GM10847 (cell line): ENCODE data around the gene TDRD7.

Experiments
- POLR2A ChIP-seq: IDR thresholded peaks from 2 replicates; pipeline ENCODE4 v1.6.1; 2011; ENCODE audit not compliant: insufficient read length; ENCODE audit errors: extremely low read depth

Gene TDRD7

DNA sequence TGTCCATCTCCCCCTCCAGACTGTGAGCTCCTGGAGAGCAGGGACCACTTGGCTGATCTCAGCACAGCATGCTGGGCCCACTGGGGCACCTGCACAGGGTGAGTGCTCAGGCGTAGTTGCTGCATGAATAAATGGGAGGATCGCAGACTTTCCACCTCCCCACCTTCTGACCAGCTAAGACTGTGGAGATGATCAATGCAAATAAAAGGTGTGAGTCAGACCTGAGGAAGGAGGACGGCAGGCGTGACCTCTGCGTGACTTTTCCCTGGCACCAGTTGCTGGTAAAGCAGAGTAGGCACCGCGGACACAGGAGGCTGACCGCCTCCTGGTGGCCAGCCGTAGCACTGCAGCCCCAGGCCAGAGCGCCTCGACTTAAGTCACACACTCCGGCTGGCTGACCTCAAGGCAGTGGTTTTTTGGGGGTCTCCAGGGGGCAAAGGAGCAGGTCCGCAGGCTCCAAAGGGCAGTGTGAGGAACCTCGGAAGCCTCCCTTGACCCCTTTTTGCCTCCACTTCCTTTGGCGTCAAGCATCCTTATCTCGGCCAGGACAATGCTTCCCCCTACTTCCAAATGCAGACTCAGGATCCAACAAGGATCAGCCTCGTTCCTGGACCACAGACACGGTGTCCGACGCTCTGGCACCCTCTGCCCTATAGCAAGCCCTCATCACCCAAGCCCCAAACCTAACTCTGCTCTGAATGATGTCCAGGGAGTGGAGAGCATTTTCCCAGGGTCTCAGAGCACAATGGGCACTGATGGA lies 12.7 kb upstream of the TDRD7 start:
- no peak for TF ChIP-seq POLR2A

DNA sequence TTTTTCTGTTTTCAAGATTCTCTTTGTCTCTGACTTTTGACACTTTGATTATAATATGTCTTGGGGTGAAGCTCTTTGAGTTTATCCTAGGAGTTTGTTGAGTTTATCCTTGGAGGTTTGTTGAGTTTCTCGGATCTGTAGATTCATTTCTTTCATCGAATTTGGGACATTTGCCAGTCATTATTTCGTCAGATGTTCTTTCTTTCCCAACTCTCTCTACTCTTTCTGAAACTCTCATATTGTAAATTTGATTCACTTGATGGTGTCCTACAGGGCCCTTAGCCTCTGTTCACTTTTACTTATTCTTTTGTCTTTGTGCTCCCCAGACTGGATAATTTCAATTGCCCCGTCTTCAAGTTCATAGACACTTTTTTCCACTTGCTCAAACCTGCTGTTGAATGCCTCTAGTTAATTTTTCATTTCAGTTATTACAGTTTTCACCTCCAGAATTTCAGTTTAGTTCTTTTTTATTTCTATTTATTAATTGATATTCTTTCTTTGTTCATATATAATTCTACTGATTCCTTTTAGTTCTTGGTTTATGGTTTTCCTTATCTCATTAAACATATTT lies 8.1 kb upstream of the TDRD7 start:
- TF ChIP-seq POLR2A = no peak

DNA sequence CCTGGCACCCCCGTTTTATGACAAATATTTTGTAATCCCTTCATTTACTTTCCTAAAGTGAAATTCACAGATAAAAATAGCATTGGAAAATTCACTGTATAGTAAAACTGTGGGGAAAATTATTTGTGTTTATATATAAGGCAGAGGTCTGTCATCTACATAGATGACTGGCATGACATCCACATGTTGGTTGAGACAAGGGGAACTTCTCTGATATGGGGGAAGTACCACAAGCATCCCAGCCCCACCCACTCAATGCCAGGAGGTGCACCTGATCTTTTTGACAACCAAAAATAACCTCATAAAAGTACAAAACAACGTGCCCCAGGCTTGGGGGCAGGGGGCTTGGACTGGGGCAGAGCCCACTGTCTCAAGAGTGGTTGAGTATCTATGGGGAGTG lies 6.3 kb upstream of the TDRD7 start:
- no peak for TF ChIP-seq POLR2A

DNA sequence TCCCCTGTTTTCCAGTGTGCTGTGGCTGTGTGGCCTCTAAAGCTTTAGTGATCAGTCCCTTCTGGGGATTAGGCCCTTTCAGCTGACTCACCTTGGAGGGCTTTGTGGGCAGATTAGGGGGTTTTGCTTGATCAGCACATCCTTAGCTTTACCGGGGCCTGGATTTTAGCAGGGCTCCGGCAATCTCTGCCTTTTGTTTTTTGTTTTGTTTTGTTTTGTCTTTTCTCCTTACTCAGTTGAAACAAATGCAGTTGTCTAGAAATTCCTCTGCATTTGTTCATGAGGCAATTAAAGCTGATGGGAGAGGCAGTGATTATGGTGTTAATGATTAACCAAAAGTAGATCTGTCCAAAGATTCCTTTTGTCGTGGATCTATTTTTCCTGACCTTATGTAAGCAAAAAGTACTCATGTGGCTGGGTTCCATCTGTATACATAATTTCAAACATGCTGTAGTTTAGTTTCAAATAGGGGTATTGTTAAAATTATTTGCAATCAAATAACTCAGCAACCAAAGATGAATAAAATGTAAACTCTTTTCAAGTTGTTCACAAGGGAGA lies 5.2 kb upstream of the TDRD7 start:
- TF ChIP-seq POLR2A = no peak

DNA sequence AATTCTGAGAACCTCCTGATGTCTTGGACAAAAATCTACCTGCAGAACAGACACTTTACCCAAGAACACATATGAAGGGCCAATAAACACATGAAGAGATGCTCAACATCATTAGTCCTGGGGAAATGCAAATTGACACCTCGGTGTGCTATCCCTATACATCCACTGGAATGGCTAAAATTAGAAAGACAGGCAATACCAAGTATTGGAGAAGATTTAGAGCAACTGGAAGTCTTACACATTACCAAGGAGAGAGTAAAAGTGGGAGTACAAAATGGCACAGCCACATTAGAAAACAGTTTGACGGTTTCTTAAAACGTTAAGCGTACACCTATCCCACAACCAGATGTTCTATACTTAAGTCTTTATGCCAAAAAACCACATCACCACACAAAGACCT lies 3.3 kb upstream of the TDRD7 start:
- TF ChIP-seq POLR2A = no peak

DNA sequence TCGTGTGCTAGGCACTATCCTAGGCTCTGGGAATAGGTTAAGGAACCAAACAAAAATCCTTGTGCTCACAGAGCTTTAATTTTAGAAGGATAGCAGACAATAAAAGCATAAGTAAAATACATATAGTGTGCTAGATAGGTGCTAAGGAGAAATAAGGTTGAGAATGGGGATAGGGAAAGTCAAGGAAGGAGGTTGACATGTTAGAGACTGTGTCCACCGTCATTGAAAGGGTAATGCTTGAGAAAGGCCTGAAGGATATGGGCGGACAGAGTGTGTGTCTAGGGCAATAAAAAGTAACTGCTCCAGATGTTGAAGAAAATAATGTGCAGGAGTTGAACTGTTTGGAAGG lies 482 bp upstream of the TDRD7 start:
- TF ChIP-seq POLR2A = no peak

DNA sequence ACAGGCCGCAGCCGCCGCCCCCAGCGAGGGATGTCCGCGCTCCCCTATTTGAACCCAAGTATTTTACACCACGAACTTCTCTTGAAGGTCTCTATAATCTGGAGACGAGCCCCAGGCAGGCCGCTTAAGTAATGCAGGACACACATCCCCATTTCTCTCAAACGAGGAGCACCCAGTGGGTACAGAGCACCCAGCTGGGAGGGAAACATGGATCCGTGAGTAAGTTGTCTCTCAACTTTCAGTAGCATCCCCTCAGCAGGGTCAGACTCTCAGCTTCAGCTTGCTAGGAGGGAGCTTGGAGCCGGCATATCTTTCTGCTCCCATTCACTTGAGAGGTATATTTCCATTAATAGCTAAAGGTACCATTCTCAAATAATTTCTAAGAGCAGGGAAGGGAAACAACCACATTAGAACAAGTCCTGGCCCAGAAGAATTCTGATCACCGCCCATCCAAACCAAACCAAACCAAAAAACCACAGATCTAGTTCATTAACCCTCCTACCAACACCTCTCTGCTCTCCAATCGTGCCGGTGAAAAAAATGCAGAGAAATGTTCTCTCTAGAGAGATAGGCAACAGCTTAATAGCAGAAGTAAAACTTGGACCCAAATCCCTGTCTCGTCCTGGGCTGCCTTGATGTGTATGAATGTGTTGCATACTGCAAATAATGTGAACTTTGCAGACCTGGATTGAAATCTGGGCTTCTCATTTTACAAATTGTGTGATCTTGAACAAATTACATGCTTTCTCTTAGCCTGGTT lies 910 bp downstream of the TDRD7 start:
- no peak for TF ChIP-seq POLR2A

DNA sequence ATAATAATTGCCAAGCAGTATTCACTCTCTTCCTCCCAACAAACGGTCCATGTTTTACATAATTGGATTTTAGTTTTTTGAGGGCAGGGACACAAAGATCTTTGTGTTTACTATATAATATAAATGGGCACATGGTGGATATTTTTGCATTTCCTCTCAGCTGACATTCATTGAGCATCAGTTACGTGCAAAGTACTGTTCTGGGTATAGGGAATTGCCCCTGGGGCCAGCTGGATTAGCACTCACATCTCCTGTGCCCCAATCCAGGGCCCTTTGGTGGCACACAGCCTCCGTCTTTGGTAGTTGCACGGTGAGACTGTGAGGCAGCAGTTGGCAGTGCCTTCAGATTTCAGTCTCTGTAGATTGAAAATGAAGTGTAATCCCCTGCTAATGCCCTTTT lies 1.6 kb downstream of the TDRD7 start:
- no peak for TF ChIP-seq POLR2A

DNA sequence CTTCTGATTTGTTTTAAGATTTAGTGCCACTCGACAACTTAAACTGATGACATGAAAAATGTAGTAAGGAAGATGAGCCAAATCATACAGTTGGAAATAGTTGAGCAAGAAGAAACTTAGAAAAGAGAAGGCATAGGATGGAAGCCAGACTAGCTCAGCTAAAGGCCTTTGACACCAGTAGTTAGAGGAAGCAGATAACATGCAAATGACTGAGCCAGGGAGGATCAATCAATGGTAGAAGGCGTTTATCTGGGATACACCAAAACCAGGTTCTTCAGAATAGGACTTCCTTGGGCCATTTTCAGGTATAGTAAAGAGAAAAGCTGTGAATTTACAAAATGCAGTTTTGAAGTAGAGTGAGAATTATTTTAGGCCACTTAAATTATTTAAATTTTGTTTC lies 3.2 kb downstream of the TDRD7 start:
- no peak for TF ChIP-seq POLR2A

DNA sequence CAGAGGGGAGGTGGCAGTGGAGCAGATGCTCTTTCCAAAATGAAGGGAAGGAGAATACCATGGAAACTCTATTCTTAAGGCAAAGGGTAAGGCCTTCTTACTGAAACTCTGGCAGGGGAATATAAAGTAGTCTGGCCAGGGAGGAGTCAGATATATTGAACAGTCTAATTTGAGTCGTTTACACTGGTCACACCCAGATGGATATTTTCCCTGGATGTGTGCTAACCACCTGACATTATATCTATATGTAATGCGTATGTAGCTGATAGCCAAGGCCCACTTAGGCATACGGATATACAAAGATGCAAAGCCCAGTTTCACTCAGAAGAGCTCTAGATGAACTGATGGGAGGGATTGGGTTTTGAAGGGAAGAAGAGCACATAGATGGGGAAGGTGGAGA lies 7.0 kb downstream of the TDRD7 start:
- no peak for TF ChIP-seq POLR2A

DNA sequence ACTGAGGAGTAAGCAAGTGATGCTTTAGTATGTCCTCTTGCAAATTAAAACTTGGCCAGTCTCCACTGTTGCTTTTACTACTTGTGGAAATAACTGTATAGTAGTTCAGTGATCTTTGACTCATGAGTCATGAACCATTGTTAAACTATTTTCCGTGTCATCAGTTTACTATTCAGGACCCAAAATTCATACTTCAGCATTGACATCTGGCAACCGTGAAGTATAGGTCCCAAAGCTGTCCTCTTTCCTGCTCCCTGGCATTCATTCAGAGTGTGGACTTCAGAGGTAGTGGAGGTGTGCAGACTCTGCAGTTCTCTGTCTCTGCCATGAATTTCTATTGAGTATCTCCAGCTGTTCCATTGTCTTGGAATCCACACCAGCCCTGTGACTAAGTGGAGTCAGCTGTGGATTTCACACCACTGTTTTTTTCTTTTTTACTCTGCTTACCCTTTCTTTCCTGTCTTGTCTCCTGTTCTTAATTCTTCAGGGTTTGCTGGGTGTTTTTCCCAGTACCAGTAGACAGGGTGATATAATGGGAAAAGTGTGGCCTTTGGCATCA lies 7.5 kb downstream of the TDRD7 start:
- no peak for TF ChIP-seq POLR2A

DNA sequence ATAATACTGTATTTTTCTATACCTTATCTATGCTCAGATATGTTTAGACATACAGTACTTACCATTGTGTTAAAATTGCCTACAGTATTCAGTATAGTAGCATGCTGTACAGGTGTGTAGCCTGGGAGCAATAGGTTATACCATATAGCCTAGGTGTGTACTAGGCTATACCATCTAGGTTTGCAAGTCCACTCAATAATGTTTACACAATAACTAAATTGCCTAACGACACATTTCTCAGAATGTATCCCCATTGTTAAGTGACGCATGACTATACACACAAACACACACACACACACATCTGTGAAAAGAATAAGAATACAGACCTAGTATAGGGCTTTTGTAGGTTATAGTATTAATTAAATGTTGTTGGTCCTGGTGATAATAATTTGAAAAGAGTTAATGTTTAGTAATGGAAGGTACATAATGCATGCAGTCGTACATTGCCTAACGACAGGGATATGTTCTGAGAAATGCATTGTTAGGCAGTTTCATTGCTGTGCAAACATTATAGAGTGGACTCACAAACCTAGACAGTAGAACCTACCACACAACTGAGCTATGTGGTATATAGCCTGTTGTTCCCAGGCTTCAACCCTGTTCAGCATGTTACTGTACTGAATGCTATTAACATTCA lies 13.6 kb downstream of the TDRD7 start:
- TF ChIP-seq POLR2A = no peak

DNA sequence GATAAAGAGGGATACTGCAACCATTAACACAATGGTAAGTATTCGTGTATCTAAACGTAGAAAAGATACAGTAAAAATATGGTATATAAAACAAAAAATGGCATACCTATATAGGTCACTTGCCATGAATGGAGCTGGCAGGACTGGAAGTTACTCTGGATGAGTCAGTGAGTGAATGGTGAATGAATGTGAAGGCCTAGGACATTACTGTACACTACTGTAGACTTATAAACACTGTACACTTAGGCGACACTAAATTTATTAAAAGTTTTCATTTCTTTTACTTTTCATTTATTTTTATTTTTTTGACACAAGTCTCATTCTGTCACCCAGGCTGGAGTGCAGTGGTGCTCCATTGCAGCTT lies 14.1 kb downstream of the TDRD7 start:
- no peak for TF ChIP-seq POLR2A

DNA sequence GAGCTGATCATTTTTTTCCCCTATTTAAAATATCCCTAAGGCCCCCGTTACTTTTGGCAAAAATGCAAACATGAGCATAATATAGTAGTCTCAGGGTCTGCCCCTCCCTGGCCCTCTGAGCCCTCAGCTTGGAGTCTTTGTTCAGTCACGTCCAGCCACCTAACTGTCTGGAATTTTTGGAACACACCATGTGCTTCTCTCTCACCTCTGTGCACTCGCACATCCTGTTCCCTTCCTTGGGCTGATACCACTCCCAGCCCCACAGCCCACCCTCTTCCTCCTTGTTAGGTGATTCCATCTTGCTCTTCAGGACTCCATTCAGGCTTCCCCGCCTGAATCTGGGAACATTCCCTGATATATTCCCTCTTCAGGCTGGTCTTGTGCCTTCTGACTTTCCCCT lies 16.0 kb downstream of the TDRD7 start:
- TF ChIP-seq POLR2A = no peak

DNA sequence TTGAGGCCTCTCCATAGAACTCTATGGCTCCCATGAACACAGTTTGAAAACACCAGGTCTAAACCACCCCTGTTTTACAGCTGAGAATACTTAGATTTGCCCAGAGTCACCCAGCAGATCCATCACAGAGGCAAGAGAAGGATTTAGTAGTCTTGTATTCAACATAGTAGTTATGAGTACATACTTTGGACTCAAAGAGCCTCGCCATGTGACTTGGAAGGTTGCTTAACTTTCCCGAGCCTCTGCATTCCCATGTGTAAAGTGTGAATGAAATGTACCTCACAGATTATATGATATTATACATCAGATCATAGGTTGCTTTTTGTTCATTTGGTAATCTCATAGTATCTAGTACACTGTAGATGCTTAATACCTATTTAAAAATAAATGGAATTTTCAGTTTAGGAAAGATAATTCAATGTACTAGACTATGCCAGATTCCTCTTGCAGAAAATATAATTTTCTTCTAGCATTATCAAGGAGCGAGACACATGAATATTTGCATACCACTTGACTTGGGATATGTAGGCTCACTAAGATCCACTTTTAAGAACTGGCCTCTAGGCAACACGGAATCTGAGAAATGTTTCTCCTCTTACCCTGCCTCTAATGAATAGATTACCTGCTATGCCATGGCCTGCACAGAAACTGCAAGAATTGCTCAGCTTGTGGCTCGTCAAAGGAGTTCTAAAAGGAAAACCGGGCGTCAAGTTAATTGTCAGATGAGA lies 18.6 kb downstream of the TDRD7 start:
- TF ChIP-seq POLR2A = no peak
